ENCODE measurements around the gene ZNF804B. TPM values are rescaled to one million over a fixed set of nuclear protein-coding genes. Genes with fewer than 3 reads are reported as not detected.

The ZNF804B gene
- total RNA-seq, 2 experiments from 2014 or later: not detected

GRCh38 chr7:89017695-89018094 is 258.2 kb downstream of the ZNF804B start:
- Histone ChIP-seq H3K9me3 (ENCODE audit: low read length) (no peaks in the 10 kb centered on the region), H3K79me2 (ENCODE audit: insufficient read depth, low read depth, low read length) (no peaks in the 10 kb centered on the region), H2AFZ (ENCODE audit: low read length) (no peak overlapping the region), H3K4me1 (ENCODE audit: insufficient read depth, low read length, poor library complexity, severe bottlenecking) (no peaks in the 10 kb centered on the region), H4K20me1 (ENCODE audit: insufficient read depth, low read length) (no peaks in the 10 kb centered on the region), H3K4me2 (ENCODE audit: low read length) (no peak overlapping the region), H3K9me2 (ENCODE audit: insufficient read depth, low read length) (no peaks in the 10 kb centered on the region), H3K36me3 (ENCODE audit: insufficient read depth, low read length) (no peaks in the 10 kb centered on the region), H3K27ac (ENCODE audit: low read depth, low read length, poor library complexity, severe bottlenecking) (no peak overlapping the region), H3K4me3 (ENCODE audit: low read depth, low read length, poor library complexity, severe bottlenecking) (no peak overlapping the region)
- ChIA-PET CTCF (ENCODE audit: unreplicated experiment) (no interaction called here), POLR2A (interaction anchor here (1.1 kb wide), 1 partner anchor 13 kb away, joined by 3 read pairs; no protein-coding TSS in a partner anchor)
- TF ChIP-seq CTCF (conservative IDR thresholded peaks at IDR 0.05; ENCODE audit: low read length) (no peak), EZH2phosphoT487 (IDR thresholded peaks at IDR 0.05; ENCODE audit: borderline replicate concordance, low read depth, low read length) (no peak)
- intact Hi-C loops (cut with micrococcal nuclease; ENCODE audit: unreplicated experiment): no loop called here
- no TSS peak for BruUV-seq (replicated peaks)
- DNase-seq (ENCODE audit: low spot score): no peak

- Histone ChIP-seq H3K4me3 (ENCODE audit: low read depth, low read length, poor library complexity, severe bottlenecking) (no peak overlapping the region), H3K4me1 (ENCODE audit: insufficient read depth, low read length, poor library complexity, severe bottlenecking) (no peaks in the 10 kb centered on the region), H3K79me2 (ENCODE audit: insufficient read depth, low read depth, low read length) (no peaks in the 10 kb centered on the region), H4K20me1 (ENCODE audit: insufficient read depth, low read length) (no peaks in the 10 kb centered on the region), H3K9me2 (ENCODE audit: insufficient read depth, low read length) (no peaks in the 10 kb centered on the region), H2AFZ (ENCODE audit: low read length) (no peak overlapping the region), H3K36me3 (ENCODE audit: insufficient read depth, low read length) (no peaks in the 10 kb centered on the region), H3K27ac (ENCODE audit: low read depth, low read length, poor library complexity, severe bottlenecking) (no peak overlapping the region), H3K9me3 (ENCODE audit: low read length) (no peaks in the 10 kb centered on the region), H3K4me2 (ENCODE audit: low read length) (no peak overlapping the region)
- DNase-seq (ENCODE audit: low spot score): no peak
- TF ChIP-seq CTCF (conservative IDR thresholded peaks at IDR 0.05; ENCODE audit: low read length) (no peak), EZH2phosphoT487 (IDR thresholded peaks at IDR 0.05; ENCODE audit: borderline replicate concordance, low read depth, low read length) (no peak)
- no TSS peak for BruUV-seq (replicated peaks)
- ChIA-PET POLR2A (no interaction called here), CTCF (ENCODE audit: unreplicated experiment) (no interaction called here)
- intact Hi-C loops (cut with micrococcal nuclease; ENCODE audit: unreplicated experiment): no loop called here
Measured at GRCh38 chr7:89021741-89022140, 262.2 kb downstream of the ZNF804B start.

GRCh38 chr7:89023206-89023605 is 263.7 kb downstream of the ZNF804B start:
- no peaks in the 10 kb centered on the region for H4K20me1 ChIP-seq (ENCODE audit: insufficient read depth, low read length)
- intact Hi-C loops (cut with micrococcal nuclease; ENCODE audit: unreplicated experiment): no loop called here
- no peaks in the 10 kb centered on the region for H3K9me3 ChIP-seq (ENCODE audit: low read length)
- H3K36me3 ChIP-seq (ENCODE audit: insufficient read depth, low read length): no peaks in the 10 kb centered on the region
- no peak overlapping the region for H3K4me3 ChIP-seq (ENCODE audit: low read depth, low read length, poor library complexity, severe bottlenecking)
- TF ChIP-seq CTCF (conservative IDR thresholded peaks at IDR 0.05; ENCODE audit: low read length) (no peak), EZH2phosphoT487 (IDR thresholded peaks at IDR 0.05; ENCODE audit: borderline replicate concordance, low read depth, low read length) (no peak)
- H3K79me2 ChIP-seq (ENCODE audit: insufficient read depth, low read depth, low read length): no peaks in the 10 kb centered on the region
- no peak overlapping the region for H3K4me2 ChIP-seq (ENCODE audit: low read length)
- POLR2A ChIA-PET: no interaction called here
- BruUV-seq (replicated peaks): no TSS peak
- no peaks in the 10 kb centered on the region for H3K4me1 ChIP-seq (ENCODE audit: insufficient read depth, low read length, poor library complexity, severe bottlenecking)
- H3K27ac ChIP-seq (ENCODE audit: low read depth, low read length, poor library complexity, severe bottlenecking): no peak overlapping the region
- H2AFZ ChIP-seq (ENCODE audit: low read length): no peak overlapping the region
- no peak for DNase-seq (ENCODE audit: low spot score)
- CTCF ChIA-PET (ENCODE audit: unreplicated experiment): no interaction called here
- no peaks in the 10 kb centered on the region for H3K9me2 ChIP-seq (ENCODE audit: insufficient read depth, low read length)

Data from OCI-LY7 (cell line).